H9 (cell line): ENCODE data around the gene MCCC2. TPM values are rescaled to one million over a fixed set of nuclear protein-coding genes. Genes with fewer than 3 reads are reported as not detected.

Experiments
- DNase-seq: peaks from one replicate; pipeline ENCODE4 v3.0.0-alpha.2; 2017
- H2AFZ ChIP-seq: one replicate; pipeline ENCODE4 v1.6.1; 2013; ENCODE audit warnings: mild to moderate bottlenecking, low read length, control low read depth, moderate library complexity
- H2AK5ac ChIP-seq: 2 replicates; pipeline ENCODE4 v1.6.1; 2013; ENCODE audit warnings: low read length, control low read depth, mixed read lengths; ENCODE audit not compliant: insufficient read length
- H2BK120ac ChIP-seq: one replicate; pipeline ENCODE4 v1.6.1; 2013; ENCODE audit warnings: low read depth, mild to moderate bottlenecking, low read length, control low read depth, inconsistent platforms; ENCODE audit not compliant: poor library complexity, severe bottlenecking
- H2BK12ac ChIP-seq: 2 replicates; pipeline ENCODE4 v1.6.1; 2013; ENCODE audit warnings: low read length, control low read depth, mixed read lengths, low read depth; ENCODE audit not compliant: insufficient read length
- H2BK15ac ChIP-seq: 2 replicates; pipeline ENCODE4 v1.6.1; 2013; ENCODE audit warnings: low read depth, low read length, control low read depth
- H2BK20ac ChIP-seq: one replicate; pipeline ENCODE4 v1.6.1; 2013; ENCODE audit warnings: low read depth, mild to moderate bottlenecking, low read length, control low read depth, inconsistent platforms; ENCODE audit not compliant: poor library complexity, severe bottlenecking
- H2BK5ac ChIP-seq: 2 replicates; pipeline ENCODE4 v1.6.1; 2013; ENCODE audit warnings: low read length, control low read depth, mixed read lengths; ENCODE audit not compliant: insufficient read length
- H3K14ac ChIP-seq: 2 replicates; pipeline ENCODE4 v1.6.1; 2013; ENCODE audit warnings: low read length, control low read depth; ENCODE audit not compliant: insufficient read depth
- H3K18ac ChIP-seq: 2 replicates; pipeline ENCODE4 v1.6.1; 2013; ENCODE audit warnings: low read depth, mild to moderate bottlenecking, mixed read lengths, low read length, control low read depth; ENCODE audit not compliant: insufficient read length
- H3K23ac ChIP-seq: 2 replicates; pipeline ENCODE4 v1.6.1; 2013; ENCODE audit warnings: low read length, control low read depth, mixed read lengths, low read depth; ENCODE audit not compliant: insufficient read length
- H3K23me2 ChIP-seq: 2 replicates; pipeline ENCODE4 v1.6.1; 2013; ENCODE audit warnings: low read depth, mild to moderate bottlenecking, mixed read lengths, low read length, control low read depth; ENCODE audit not compliant: insufficient read length, poor library complexity, severe bottlenecking
- H3K27ac ChIP-seq: 2 replicates; pipeline ENCODE4 v1.5.1; 2013; ENCODE audit warnings: low read length, control low read depth, mixed read lengths, low read depth; ENCODE audit not compliant: insufficient read length
- H3K27me3 ChIP-seq: 2 replicates; pipeline ENCODE4 v1.6.1; 2013; ENCODE audit warnings: low read length, control low read depth, inconsistent platforms; ENCODE audit not compliant: insufficient read depth
- H3K4ac ChIP-seq: 2 replicates; pipeline ENCODE4 v1.6.1; 2013; ENCODE audit warnings: low read depth, mild to moderate bottlenecking, control low read depth, inconsistent platforms, low read length, moderate library complexity
- H3K4me1 ChIP-seq: 2 replicates; pipeline ENCODE4 v1.6.1; 2013; ENCODE audit warnings: low read length, control low read depth, inconsistent platforms; ENCODE audit not compliant: insufficient read depth
- H3K4me2 ChIP-seq: 2 replicates; pipeline ENCODE4 v1.6.1; 2013; ENCODE audit warnings: low read length, control low read depth, mixed read lengths; ENCODE audit not compliant: insufficient read length, insufficient read depth
- H3K56ac ChIP-seq: 2 replicates; pipeline ENCODE4 v1.6.1; 2013; ENCODE audit warnings: low read depth, mild to moderate bottlenecking, mixed read lengths, low read length, control low read depth; ENCODE audit not compliant: insufficient read length
- H3K79me1 ChIP-seq: 2 replicates; pipeline ENCODE4 v1.6.1; 2013; ENCODE audit warnings: low read depth, mild to moderate bottlenecking, moderate library complexity, low read length, control low read depth, inconsistent platforms; ENCODE audit not compliant: insufficient read depth, poor library complexity, severe bottlenecking
- H3K79me2 ChIP-seq: 2 replicates; pipeline ENCODE4 v1.6.1; 2013; ENCODE audit warnings: low read length, control low read depth, inconsistent platforms; ENCODE audit not compliant: insufficient read depth
- H3K9ac ChIP-seq: 2 replicates; pipeline ENCODE4 v1.6.1; 2013; ENCODE audit warnings: low read length, control low read depth, mixed read lengths; ENCODE audit not compliant: insufficient read length; ENCODE audit errors: extremely low read depth
- H3K9me3 ChIP-seq: one replicate; pipeline ENCODE4 v1.6.1; 2013; ENCODE audit warnings: low read depth, low read length, inconsistent platforms; ENCODE audit not compliant: control insufficient read depth
- H3T11ph ChIP-seq: one replicate; pipeline ENCODE4 v1.6.1; 2013; ENCODE audit warnings: mild to moderate bottlenecking, low read length, control low read depth, inconsistent platforms
- H4K20me1 ChIP-seq: one replicate; pipeline ENCODE4 v1.6.1; 2013; ENCODE audit not compliant: control insufficient read depth, insufficient read length, insufficient read depth
- H4K5ac ChIP-seq: 2 replicates; pipeline ENCODE4 v1.6.1; 2013; ENCODE audit warnings: low read depth, mild to moderate bottlenecking, mixed read lengths, low read length, control low read depth; ENCODE audit not compliant: insufficient read length
- H4K8ac ChIP-seq: replicated peaks from 2 replicates; pipeline ENCODE4 v1.6.1; 2013; ENCODE audit warnings: low read length, control low read depth, mixed read lengths, low read depth; ENCODE audit not compliant: insufficient read length
- H4K91ac ChIP-seq: 2 replicates; pipeline ENCODE4 v1.6.1; 2013; ENCODE audit warnings: low read depth, mild to moderate bottlenecking, moderate library complexity, mixed read lengths, low read length, control low read depth; ENCODE audit not compliant: insufficient read length
- H3K27ac Mint-ChIP-seq, 3 experiments: 2 replicates in 2 of 3; 3 replicates in 1 of 3; pipeline ENCODE4 v1.8.0; 2020 to 2021; ENCODE audit warnings: mixed read lengths in 3 of 3, mild to moderate bottlenecking in 1 of 3, moderate library complexity in 1 of 3
- H3K27me3 Mint-ChIP-seq: 2 replicates; pipeline ENCODE4 v1.8.0; 2021; ENCODE audit warnings: low read depth, mild to moderate bottlenecking, moderate library complexity, mixed read lengths
- H3K36me3 Mint-ChIP-seq, 3 experiments: 2 replicates in 2 of 3; 3 replicates in 1 of 3; pipeline ENCODE4 v1.8.0; 2020 to 2021; ENCODE audit warnings: low read depth in 3 of 3, mixed read lengths in 3 of 3; ENCODE audit not compliant: insufficient read depth in 1 of 3
- H3K4me1 Mint-ChIP-seq, 2 experiments: 2 replicates each; pipeline ENCODE4 v1.8.0; 2020; ENCODE audit warnings: mixed read lengths in 2 of 2
- H3K4me3 Mint-ChIP-seq, 2 experiments: 2 replicates in 1 of 2; 3 replicates in 1 of 2; pipeline ENCODE4 v1.8.0; 2020 to 2021; ENCODE audit warnings: mild to moderate bottlenecking in 2 of 2, mixed read lengths in 2 of 2, moderate library complexity in 1 of 2
- H3K9me3 Mint-ChIP-seq, 2 experiments: 2 replicates in 1 of 2; 3 replicates in 1 of 2; pipeline ENCODE4 v1.8.0; 2020; ENCODE audit warnings: mild to moderate bottlenecking in 2 of 2, mixed read lengths in 2 of 2, moderate library complexity in 1 of 2
- CTCF ChIP-seq: fragments of 200-600 bp; sonication (generic); conservative IDR thresholded peaks from 3 replicates; pipeline ENCODE4 v1.8.0; 2021; ENCODE audit warnings: antibody characterized with exemption, mild to moderate bottlenecking
- WGBS: extraction: QIAGEN DNeasy Blood & Tissue Kit; methylation state at CpG from one replicate; pipeline ENCODE4 v1.1.7; 2013; ENCODE audit warnings: missing lambda C conversion rate, low lambda C conversion rate, mixed read lengths; ENCODE audit not compliant: insufficient read length; ENCODE audit errors: extremely low coverage; 5-methylcytosine and 5-hydroxymethylcytosine counted together
- total RNA-seq: library from RNA; stranded (reverse); gene quantifications from 2 replicates; pipeline ENCODE4 v1.2.1, GENCODE V29; 2021

The MCCC2 gene
- total RNA-seq, 1 experiment from 2014 or later = 62.7 TPM

GRCh38 chr5:71623221-71623794 lies 36.2 kb downstream of the MCCC2 start:
- Histone ChIP-seq H3K27ac (no peak overlapping the region), H4K5ac (no peak overlapping the region), H2AK5ac (no peak overlapping the region), H2BK15ac (no peak overlapping the region), H2BK20ac (no peak overlapping the region), H4K91ac (no peak overlapping the region), H3K14ac (no peak overlapping the region), H3K56ac (no peak overlapping the region), H3T11ph (no peak overlapping the region), H4K8ac (no peak overlapping the region), H3K9me3 (no peaks in the 10 kb centered on the region), H4K20me1 (no peaks in the 10 kb centered on the region), H3K4me1 (no peaks in the 10 kb centered on the region), H3K79me2 (0 out of 2 replicates have a peak, but pooled peaks cover 1% of the 10 kb centered on the region), H2BK120ac (no peak overlapping the region), H3K79me1 (no peaks in the 10 kb centered on the region), H2BK5ac (no peak overlapping the region), H2BK12ac (no peak overlapping the region), H3K9ac (no peak overlapping the region), H3K18ac (no peak overlapping the region), H2AFZ (no peak overlapping the region), H3K4ac (no peak overlapping the region), H3K4me2 (no peak overlapping the region), H3K27me3 (no peaks in the 10 kb centered on the region), H3K23ac (no peak overlapping the region), H3K23me2 (no peaks in the 10 kb centered on the region)
- no peak for TF ChIP-seq CTCF
- H3K4me1 Mint-ChIP-seq = no peaks in the 10 kb centered on the region
- no CpG with 5 or more reads among the region's 10 CpGs for WGBS
- H3K9me3 Mint-ChIP-seq = no peaks in the 10 kb centered on the region
- no peak for DNase-seq
- H3K36me3 Mint-ChIP-seq = peaks cover 22 to 43% (median 35%) of the 10 kb centered on the region in 3 experiments; a peak in 6 of 7 replicates
- no peak overlapping the region for H3K4me3 Mint-ChIP-seq
- H3K27ac Mint-ChIP-seq = 0 out of 7 replicates have a peak overlapping the region, but pooled peaks of 1 of the 3 experiments have one; percentile 0
- no peaks in the 10 kb centered on the region for H3K27me3 Mint-ChIP-seq
